Right lobe of liver (tissue), 6 donors: Measurements from ENCODE around the gene CCDC183. TPM values are rescaled to one million over a fixed set of nuclear protein-coding genes. Genes with fewer than 3 reads are reported as not detected.

Experiments
- ATAC-seq, 4 donors: fragments of 200-7000 bp; cut with Tn5 transposase; one replicate each; pipeline ENCODE4 v1.9.1; 2020; ENCODE audit warnings: mild to moderate bottlenecking in 4 of 4, moderate library complexity in 4 of 4
- DNase-seq, 3 donors: peaks; one replicate each; pipeline ENCODE4 v3.0.0-alpha.2; 2020
- H3K27ac ChIP-seq, 3 donors: fragments of 200-600 bp; one replicate each; pipeline ENCODE4 v1.8.0; 2022
- H3K27me3 ChIP-seq, 2 donors: fragments of 200-600 bp; one replicate each; pipeline ENCODE4 v1.8.0; 2022
- H3K36me3 ChIP-seq, 4 donors: fragments of 200-600 bp; sonication (generic) in 1 of 4; one replicate each; pipeline versions ENCODE4 v1.5.1 to v1.8.0; 2017 to 2022; ENCODE audit warnings: control low read depth in 1 of 4
- H3K4me1 ChIP-seq, 4 donors: fragments of 200-600 bp; sonication (generic) in 1 of 4; one replicate each; pipeline versions ENCODE4 v1.5.1 to v1.8.0; 2017 to 2022; ENCODE audit warnings: control low read depth in 1 of 4
- H3K4me3 ChIP-seq, 3 donors: fragments of 200-600 bp; one replicate each; pipeline ENCODE4 v1.8.0; 2022
- H3K9me3 ChIP-seq, 4 donors: fragments of 200-600 bp; sonication (generic) in 1 of 4; one replicate each; pipeline versions ENCODE4 v1.5.1 to v1.8.0; 2017 to 2022; ENCODE audit warnings: control low read depth in 1 of 4
- CTCF ChIP-seq, 4 donors: fragments of 200-600 bp in 3 of 4; fragments of 450-650 bp in 1 of 4; IDR thresholded peaks; one replicate each; pipeline versions ENCODE4 v1.5.1 to v1.8.0; 2016 to 2022; ENCODE audit warnings: antibody characterized with exemption in 4 of 4, mild to moderate bottlenecking in 2 of 4
- POLR2A ChIP-seq: fragments of 450-650 bp; IDR thresholded peaks from one replicate; pipeline ENCODE4 v1.6.1; 2017; ENCODE audit warnings: antibody characterized with exemption, mild to moderate bottlenecking
- WGBS: methylation state at CpG from one replicate; pipeline ENCODE4 v1.1.6; 2018; ENCODE audit warnings: low coverage, low lambda C conversion rate; ENCODE audit not compliant: insufficient coverage; ENCODE audit errors: missing lambda C conversion rate; 5-methylcytosine and 5-hydroxymethylcytosine counted together
- intact Hi-C, 2 donors: fragments of 100-400 bp; cut with DNase I; formaldehyde crosslinking; loops; one replicate each; pipeline versions ENCODE4 v1.11.2 to v1.14.1; 2022
- total RNA-seq, 6 experiments: library from RNA; depleted of rRNA in 2 of 6; stranded (reverse); fragments of >200 nt in 2 of 6; fragmentation: NEBNext Ultra II Directional in 3 of 6; extraction: Animal tissue kit (Norgen Biotek cat#: 25700) in 3 of 6; gene quantifications; one replicate each; pipeline versions ENCODE4 v1.1.0 to v1.2.4, GENCODE V29; 2016 to 2023
- donor health status: DM: no; HTN: yes; CAD: no.
- donor health status: DM: no; HTN: no; CAD: no.
- donor health status: DM: no; HTN: no; CAD: no.
- donor health status: DM: no; HTN: yes; CAD: no.
- donor health status: DM: no; HTN: yes; CAD: no.

Gene CCDC183
- total RNA-seq, 6 experiments from 2014 or later: 0.43 to 1.2 (median 0.74) TPM; not detected in 1

- no peak overlapping the region for H3K27ac ChIP-seq
- DNase-seq (no peak), ATAC-seq (no peak)
- WGBS: 87% methylated on average over 11 of the region's 13 CpGs
- peaks cover 0 to 3% (median 0%) of the 10 kb centered on the region in 4 donors for H3K36me3 ChIP-seq
- TF ChIP-seq CTCF (IDR thresholded peaks at IDR 0.05): no peak
- no peak for TF ChIP-seq POLR2A
- no peaks in the 10 kb centered on the region for H3K4me1 ChIP-seq
- no peaks in the 10 kb centered on the region for H3K27me3 ChIP-seq
- intact Hi-C loops: no loop called here
- H3K4me3 ChIP-seq: no peak overlapping the region
- H3K9me3 ChIP-seq: no peaks in the 10 kb centered on the region
These were observed 18.7 kb downstream of the CCDC183 start for GRCh38 chr9:136814725-136815421.

GRCh38 chr9:136815422-136815782 is 19.3 kb downstream of the CCDC183 start:
- no peaks in the 10 kb centered on the region for H3K9me3 ChIP-seq
- WGBS: 43% methylated on average over 1 of the region's 1 CpG
- H3K4me1 ChIP-seq: no peaks in the 10 kb centered on the region
- no peak overlapping the region for H3K4me3 ChIP-seq
- no peaks in the 10 kb centered on the region for H3K27me3 ChIP-seq
- no peak for ATAC-seq
- no peak for DNase-seq
- peaks cover 0 to 3% (median 0%) of the 10 kb centered on the region in 4 donors for H3K36me3 ChIP-seq
- no peak overlapping the region for H3K27ac ChIP-seq
- intact Hi-C loops: no loop called here
- no peak for TF ChIP-seq CTCF (IDR thresholded peaks at IDR 0.05)
- no peak for TF ChIP-seq POLR2A

- Histone ChIP-seq H3K27ac (peak overlapping the region in 1 of 3 donors; percentile 10), H3K36me3 (peaks cover 0 to 18% (median 0%) of the 10 kb centered on the region in 4 donors), H3K27me3 (no peaks in the 10 kb centered on the region), H3K4me1 (no peaks in the 10 kb centered on the region), H3K4me3 (peak overlapping the region in 2 of 3 donors; percentile 9 to 26), H3K9me3 (no peaks in the 10 kb centered on the region)
- intact Hi-C loops: no loop called here
- TF ChIP-seq POLR2A (no peak), CTCF (IDR thresholded peaks at IDR 0.05) (no peak)
- WGBS: 79% methylated on average over 16 of the region's 83 CpGs
- peak in 1 of 3 donors; percentile 49 for DNase-seq
- peak; percentile 33 to 55 (median 38) for ATAC-seq
These were observed 25.1 kb downstream of the CCDC183 start for GRCh38 chr9:136820971-136821825.

GRCh38 chr9:136821826-136822544 is 25.8 kb downstream of the CCDC183 start:
- no peaks in the 10 kb centered on the region for H3K4me1 ChIP-seq
- no peaks in the 10 kb centered on the region for H3K9me3 ChIP-seq
- peak overlapping the region in 2 of 3 donors; percentile 9 to 26 for H3K4me3 ChIP-seq
- no peaks in the 10 kb centered on the region for H3K27me3 ChIP-seq
- intact Hi-C loops: no loop called here
- H3K36me3 ChIP-seq: peaks cover 0 to 23% (median 0%) of the 10 kb centered on the region in 4 donors
- no peak overlapping the region for H3K27ac ChIP-seq
- TF ChIP-seq CTCF (IDR thresholded peaks at IDR 0.05) (no peak), POLR2A (no peak)
- peak in 1 of 4 donors; percentile 5 for ATAC-seq
- peak in 2 of 3 donors; percentile 40 to 45 for DNase-seq
- WGBS: 83% methylated on average over 19 of the region's 42 CpGs
